HG03442 (cell line): ENCODE data around the gene SHISA4.
"Not testable (repeated sequence)": the region's sequence is repeated elsewhere in the genome, so short reads cannot be mapped to it uniquely, and the experiment has no call there.

Experiments
- ATAC-seq: cut with Tn5 transposase; IDR thresholded peaks from one replicate; pipeline ENCODE4 v1.9.1; 2021; ENCODE audit warnings: mild to moderate bottlenecking, moderate library complexity; ENCODE audit not compliant: unreplicated experiment

The SHISA4 gene

GRCh38 chr1:201888282-201889089 lies at the start of gene SHISA4:
Gene SHISA4, plus strand, starts transcription at chr1:201888898. Its CDS starts 97 bp downstream, at chr1:201888995.
- no peak for ATAC-seq

DNA sequence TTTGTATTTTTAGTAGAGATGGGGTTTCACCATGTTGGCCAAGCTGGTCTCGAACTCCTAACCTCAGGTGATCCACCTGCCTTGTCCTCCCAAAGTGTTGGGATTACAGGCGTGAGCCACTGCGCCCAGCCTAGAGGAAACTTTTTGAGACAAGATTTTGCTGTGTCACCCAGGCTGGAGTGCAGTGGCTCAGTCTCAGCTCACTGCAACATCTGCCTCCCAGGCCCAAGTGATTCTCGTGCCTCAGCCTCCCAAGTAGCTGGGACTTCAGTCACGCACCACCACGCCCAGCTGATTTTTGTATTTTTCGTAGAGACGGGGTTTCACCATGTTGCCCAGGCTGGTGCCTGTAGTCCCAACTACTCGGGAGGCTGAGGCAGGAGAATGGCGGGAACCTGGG lies 49.6 kb upstream of the SHISA4 start:
- not testable (repeated sequence) for ATAC-seq

DNA sequence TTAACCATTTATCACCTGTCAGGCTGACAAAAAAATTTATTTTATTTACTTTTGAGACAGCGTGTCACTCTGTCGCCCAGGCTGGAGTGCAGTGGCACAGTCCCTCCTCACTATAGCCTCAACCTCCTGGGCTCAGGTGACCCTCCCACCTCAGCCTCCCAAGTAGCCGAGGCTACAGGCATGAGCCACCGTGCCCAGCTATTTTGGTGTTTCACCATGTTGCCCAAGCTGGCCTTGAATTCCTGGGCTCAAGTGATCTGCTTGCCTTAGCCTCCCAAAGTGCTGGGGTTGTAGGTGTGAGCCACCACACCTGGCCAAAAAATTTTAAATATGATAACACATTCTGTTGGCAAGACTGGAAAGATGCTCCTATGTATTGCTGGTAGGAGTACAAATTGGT lies 48.6 kb upstream of the SHISA4 start:
- ATAC-seq = no peak

DNA sequence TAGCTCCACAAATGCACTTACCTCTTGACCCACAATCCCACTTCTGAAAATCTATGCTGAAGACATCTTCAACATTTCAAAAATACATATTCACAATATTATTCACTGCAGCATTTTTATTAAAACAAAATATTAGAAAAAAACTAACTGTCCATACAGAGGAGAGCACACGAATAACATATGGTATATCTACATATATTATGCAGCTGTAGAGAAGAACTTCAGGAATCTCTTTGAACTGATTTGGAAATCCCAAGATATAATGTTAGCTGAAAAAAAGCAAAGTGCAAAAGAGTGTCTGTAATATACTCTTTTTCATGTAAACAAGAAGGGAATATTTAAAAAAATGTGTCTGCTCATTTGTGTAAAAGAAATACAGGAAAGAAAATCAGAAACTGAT lies 48.2 kb upstream of the SHISA4 start:
- ATAC-seq = no peak

DNA sequence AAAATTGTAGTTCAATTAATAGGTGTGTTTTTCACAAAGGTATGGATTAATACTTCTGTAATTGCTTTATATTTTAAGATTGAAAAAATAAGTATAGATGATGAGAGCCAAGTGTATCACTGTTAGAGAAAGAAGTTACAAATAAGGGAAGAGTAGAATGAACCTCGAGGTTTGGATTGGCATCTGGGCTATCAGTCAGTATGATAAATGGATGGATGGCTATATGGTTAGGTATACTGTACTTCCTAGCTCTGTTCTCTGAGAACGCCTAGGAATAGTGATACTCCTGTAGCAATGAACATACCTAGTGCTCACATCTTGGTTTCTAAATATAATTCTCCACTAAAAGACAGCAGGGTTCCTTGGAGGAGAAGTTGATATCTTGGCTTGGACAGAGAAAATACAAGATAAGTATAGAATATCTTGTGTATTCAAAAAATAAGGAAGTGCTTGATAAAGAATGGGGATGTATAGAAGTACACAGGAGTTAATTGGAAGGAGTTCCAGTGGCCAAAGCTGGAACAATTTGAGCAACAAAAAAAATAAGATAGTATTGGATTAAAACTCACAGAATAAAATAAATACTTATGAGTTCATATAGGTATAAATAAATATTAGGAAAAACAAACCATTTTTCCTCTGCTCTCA lies 47.3 kb upstream of the SHISA4 start:
- no peak for ATAC-seq

DNA sequence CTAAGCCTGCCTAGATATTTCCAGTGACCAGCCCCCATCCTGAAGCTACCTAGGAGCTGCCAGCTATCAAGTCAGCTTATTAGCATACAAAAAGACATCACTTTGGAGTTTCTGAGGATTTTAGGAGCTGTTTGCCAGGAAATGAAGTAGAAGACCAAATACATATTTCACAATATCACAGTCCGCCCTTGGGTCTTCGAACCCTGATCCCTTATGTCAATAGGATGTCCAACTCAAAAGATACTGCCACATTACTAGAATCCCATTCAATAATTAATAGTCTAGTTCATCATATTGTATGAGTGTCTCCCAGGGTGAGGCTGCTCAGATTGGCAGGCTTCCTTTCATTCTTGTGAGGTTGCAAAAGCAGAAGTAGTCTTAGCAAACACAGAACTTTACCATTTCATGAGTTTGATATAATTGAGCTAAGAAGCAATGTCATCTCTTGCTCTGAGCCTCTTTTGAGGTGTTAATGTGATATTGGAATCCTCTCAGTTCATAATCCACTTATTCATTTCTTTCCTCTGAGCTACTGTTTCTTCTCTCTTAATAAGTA lies 46.1 kb upstream of the SHISA4 start:
- no peak for ATAC-seq

DNA sequence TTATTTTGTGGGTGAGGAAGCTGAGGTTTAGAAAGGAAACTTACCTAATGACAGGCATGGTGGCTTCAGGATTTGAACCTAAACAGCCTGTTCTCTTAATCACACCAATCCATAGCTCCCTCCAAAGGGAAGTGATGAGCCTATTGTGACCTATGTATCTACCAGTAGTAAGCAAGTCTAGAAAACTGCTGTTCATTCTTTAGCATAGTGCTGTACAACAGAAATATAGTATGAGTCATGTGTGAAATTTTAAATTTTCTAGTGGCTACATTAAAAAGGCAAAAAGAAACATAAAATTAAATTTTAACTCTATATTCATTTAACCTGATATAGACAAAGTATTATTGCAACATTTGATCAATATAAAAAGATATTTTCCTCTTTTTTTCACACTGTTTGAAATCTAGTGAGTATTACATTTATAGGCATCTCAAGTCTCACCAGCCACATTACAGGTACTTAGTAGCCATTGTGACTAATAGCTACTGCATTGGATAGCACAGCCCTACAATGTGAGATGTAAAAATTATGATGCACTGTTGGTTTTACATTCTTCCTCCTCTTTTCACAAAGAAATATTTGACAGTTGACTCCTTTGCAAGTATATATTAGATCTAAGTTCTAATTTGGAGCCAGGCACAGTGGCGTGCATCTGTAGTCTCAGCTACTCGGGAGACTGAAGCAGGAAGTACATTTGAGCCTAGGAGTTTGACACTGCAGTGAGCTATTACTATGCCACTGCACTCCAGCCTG lies 43.2 kb upstream of the SHISA4 start:
- ATAC-seq = no peak

- no peak for ATAC-seq
Observed at GRCh38 chr1:201847150-201847549, 41.5 kb upstream of the SHISA4 start.

GRCh38 chr1:201848230-201848629 lies 40.5 kb upstream of the SHISA4 start:
- ATAC-seq = no peak

GRCh38 chr1:201849372-201850052 lies 39.2 kb upstream of the SHISA4 start:
- ATAC-seq = no peak

DNA sequence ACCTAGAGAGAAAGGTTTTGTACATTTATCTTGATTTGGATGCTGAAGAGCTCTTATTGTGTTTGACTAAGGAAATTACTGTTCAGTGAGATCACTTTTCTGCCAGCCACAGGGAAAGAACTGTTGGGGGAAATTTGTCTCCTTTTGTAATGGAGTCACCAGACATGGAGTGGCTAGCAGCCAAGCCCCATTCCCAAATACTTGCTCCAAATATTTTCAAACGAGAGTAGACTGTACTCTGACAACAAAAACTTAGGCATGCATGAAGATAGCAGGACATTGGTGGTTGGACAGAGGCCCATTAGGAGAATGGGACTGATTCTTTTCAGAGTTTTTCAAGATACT lies 38.7 kb upstream of the SHISA4 start:
- ATAC-seq = no peak

DNA sequence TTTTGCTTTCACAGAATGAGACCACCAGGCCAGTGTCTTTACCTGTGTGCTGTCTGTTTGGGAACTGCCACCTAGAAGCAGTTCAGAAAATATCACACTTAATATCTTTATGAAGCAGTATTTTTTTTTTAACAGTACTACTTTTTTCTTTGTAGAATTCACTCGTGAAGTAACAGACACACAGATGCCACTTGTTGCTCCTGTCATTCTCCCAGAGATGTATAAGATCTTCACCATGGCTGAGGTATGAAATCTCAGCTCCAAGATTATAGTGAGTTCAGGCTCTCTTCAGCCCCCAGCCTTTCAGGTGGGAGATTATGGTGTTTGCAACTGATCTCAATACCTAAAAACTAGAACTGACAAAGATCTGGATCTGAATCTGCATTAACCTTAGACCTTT lies 36.7 kb upstream of the SHISA4 start:
- ATAC-seq = no peak

- not testable (repeated sequence) for ATAC-seq
Observed at GRCh38 chr1:201856722-201857121, 32.0 kb upstream of the SHISA4 start.

- no peak for ATAC-seq
Observed at GRCh38 chr1:201859424-201859823, 29.3 kb upstream of the SHISA4 start.

DNA sequence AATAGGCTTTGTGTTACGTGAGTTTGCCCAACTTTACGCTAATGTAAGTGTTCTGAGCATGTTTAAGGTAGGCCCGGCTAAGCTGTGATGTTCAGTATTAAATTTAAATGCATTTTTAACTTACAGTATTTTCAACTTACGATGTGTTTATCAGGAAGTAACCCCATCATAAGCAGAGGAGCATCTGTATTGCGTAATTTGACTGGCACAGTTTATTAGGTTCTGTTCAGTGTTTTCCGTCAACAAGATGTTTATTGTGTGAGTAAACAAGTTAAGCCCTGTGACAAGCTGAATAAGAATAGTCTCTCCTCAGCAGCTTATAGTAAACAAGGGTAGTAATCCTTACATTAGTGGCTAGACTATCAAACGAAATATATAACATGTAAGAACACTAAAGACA lies 27.2 kb upstream of the SHISA4 start:
- ATAC-seq = no peak

GRCh38 chr1:201870397-201870796 lies 18.3 kb upstream of the SHISA4 start:
- no peak for ATAC-seq

DNA sequence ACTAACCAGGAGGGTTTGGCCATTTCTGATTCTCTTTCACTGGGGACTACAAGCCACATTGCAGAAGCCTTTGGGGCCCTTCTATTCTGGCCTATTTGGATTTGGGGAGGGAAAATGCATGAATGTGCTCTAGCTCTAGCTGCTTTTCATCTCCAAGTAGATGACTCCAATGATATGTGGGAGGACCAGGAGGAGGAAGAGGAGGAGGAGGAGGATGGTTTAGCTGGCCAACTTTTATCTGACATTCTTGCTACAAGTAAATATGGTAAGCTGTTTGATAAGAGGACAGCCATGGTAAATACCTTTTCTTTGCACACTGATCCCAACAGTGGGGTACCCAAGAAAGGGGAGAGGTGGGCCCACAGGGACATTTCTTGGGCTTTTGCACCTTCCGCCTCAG lies 14.0 kb upstream of the SHISA4 start:
- ATAC-seq = no peak

- ATAC-seq = no peak
Observed at GRCh38 chr1:201876148-201876818, 12.4 kb upstream of the SHISA4 start.

GRCh38 chr1:201877877-201878401 lies 10.8 kb upstream of the SHISA4 start:
- ATAC-seq = no peak

GRCh38 chr1:201880928-201881571 lies 7.6 kb upstream of the SHISA4 start:
- no peak for ATAC-seq
